Central memory CD8-positive, alpha-beta T cell (primary cell): ENCODE measurements around the gene MYL6B.

ENCODE experiments used
- ATAC-seq: fragments of 150-1000 bp; cut with Tn5 transposase; replicated peaks from 2 replicates; pipeline ENCODE4 v1.10.0; 2022; ENCODE audit warnings: mild to moderate bottlenecking, moderate FRiP score, moderate number of reproducible peaks; ENCODE audit not compliant: poor library complexity, severe bottlenecking; ENCODE audit errors: extremely low read depth
- DNase-seq, 2 donors: peaks; one replicate each; pipeline ENCODE4 v3.0.0; 2021; ENCODE audit warnings: low spot score in 2 of 2
- H3K27ac Mint-ChIP-seq: one replicate; pipeline ENCODE4 v1.8.0; 2022; ENCODE audit warnings: low read depth, mild to moderate bottlenecking, moderate library complexity, mixed read lengths
- H3K27me3 Mint-ChIP-seq: one replicate; pipeline ENCODE4 v1.8.0; 2022; ENCODE audit warnings: mixed read lengths
- H3K36me3 Mint-ChIP-seq: one replicate; pipeline ENCODE4 v1.8.0; 2022; ENCODE audit warnings: mild to moderate bottlenecking, moderate library complexity, mixed read lengths; ENCODE audit not compliant: insufficient read depth
- H3K4me1 Mint-ChIP-seq: one replicate; pipeline ENCODE4 v1.8.0; 2022; ENCODE audit warnings: mixed read lengths
- H3K4me3 Mint-ChIP-seq: one replicate; pipeline ENCODE4 v1.8.0; 2022; ENCODE audit warnings: mild to moderate bottlenecking, moderate library complexity, mixed read lengths
- H3K9me3 Mint-ChIP-seq: one replicate; pipeline ENCODE4 v1.8.0; 2022; ENCODE audit warnings: mixed read lengths

The MYL6B gene

GRCh38 chr12:56159482-56160192 is 7.2 kb downstream of the MYL6B start:
- Mint-ChIP-seq H3K36me3 (peaks cover 49% of the 10 kb centered on the region), H3K4me1 (peaks cover 54% of the 10 kb centered on the region)
- no peak for DNase-seq

DNA sequence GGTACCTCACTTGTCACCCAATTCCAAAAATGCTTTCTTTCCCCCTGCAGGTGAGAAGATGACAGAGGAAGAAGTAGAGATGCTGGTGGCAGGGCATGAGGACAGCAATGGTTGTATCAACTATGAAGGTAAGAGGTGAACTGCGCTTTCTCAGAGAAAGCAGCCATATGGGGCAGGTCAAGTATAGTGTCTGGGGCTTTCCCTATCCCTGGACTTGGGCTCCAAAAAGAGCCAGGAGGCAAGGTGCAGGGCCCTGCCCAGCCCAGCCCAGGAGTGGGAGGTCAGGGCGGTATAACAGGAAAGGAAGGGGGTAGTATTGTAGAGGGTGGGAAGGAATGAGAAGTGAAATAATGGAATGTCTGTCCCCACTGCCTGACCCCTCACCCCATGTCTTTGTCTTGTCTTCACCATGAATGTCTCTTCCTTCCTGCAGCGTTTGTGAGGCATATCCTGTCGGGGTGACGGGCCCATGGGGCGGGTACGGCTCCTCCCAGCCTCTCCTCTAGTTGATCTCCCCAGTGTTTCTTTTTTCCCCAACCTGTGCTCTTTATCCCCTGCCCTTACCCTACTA is 7.9 kb downstream of the MYL6B start:
- Mint-ChIP-seq H3K4me1 (peaks cover 54% of the 10 kb centered on the region), H3K36me3 (peaks cover 54% of the 10 kb centered on the region), H3K4me3 (peak overlapping the region; percentile 94), H3K27me3 (no peaks in the 10 kb centered on the region), H3K9me3 (no peaks in the 10 kb centered on the region), H3K27ac (peak overlapping the region; percentile 94)
- ATAC-seq = peak; percentile 52
- peak in 1 of 2 donors; percentile 41 for DNase-seq

More at GRCh38 chr12:56159482-56160192, 7.2 kb downstream of the MYL6B start:
- Mint-ChIP-seq H3K9me3 (no peaks in the 10 kb centered on the region), H3K4me3 (peak overlapping the region; percentile 94), H3K27ac (peak overlapping the region; percentile 94), H3K27me3 (no peaks in the 10 kb centered on the region)
- no peak for ATAC-seq

- Mint-ChIP-seq H3K4me3 (peak overlapping the region; percentile 94), H3K9me3 (no peaks in the 10 kb centered on the region), H3K27me3 (no peaks in the 10 kb centered on the region), H3K4me1 (peaks cover 54% of the 10 kb centered on the region), H3K36me3 (peaks cover 62% of the 10 kb centered on the region), H3K27ac (peak overlapping the region; percentile 94)
- ATAC-seq (no peak), DNase-seq (no peak)
These were observed 8.7 kb downstream of the MYL6B start for GRCh38 chr12:56160894-56161689.

DNA sequence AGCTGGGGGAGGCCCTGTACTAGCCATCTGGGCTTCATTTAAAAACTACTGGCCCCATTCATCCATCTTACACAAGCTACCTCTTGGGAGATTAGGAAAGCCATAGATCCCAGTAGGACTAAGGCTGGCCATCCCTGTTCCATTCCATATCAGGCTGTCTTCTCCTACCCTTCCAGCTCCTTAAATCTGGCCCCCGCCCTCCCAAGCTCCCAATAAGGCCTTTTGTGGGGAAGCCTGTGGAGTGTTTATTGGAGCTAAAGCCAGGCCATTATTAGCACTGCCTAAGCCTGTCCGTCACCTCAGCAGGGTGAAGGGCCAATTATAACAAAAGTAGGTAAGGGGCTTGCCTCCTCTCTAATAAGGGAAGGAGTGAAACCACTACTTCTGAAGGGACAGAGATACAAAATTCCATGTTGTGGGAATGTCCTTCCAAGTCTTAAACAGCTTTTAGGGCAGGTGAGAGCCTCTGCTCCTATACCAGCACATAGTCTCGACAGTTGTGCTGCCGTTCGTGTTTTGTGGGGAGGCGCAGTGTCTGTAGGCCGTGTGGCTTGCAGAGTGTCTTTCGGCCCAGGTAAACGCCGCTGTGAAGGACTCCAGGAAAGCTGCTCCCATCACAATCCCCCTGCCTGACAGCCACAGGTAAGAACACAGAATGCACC is 9.4 kb downstream of the MYL6B start:
- peak overlapping the region; percentile 94 for H3K4me3 Mint-ChIP-seq
- peaks cover 54% of the 10 kb centered on the region for H3K4me1 Mint-ChIP-seq
- H3K27me3 Mint-ChIP-seq = no peaks in the 10 kb centered on the region
- no peak for ATAC-seq
- peaks cover 66% of the 10 kb centered on the region for H3K36me3 Mint-ChIP-seq
- no peak for DNase-seq
- H3K27ac Mint-ChIP-seq = peak overlapping the region; percentile 94
- H3K9me3 Mint-ChIP-seq = no peaks in the 10 kb centered on the region

- ATAC-seq (no peak), DNase-seq (no peak)
- H3K27me3 Mint-ChIP-seq = no peaks in the 10 kb centered on the region
- H3K9me3 Mint-ChIP-seq = no peaks in the 10 kb centered on the region
- H3K36me3 Mint-ChIP-seq = peaks cover 70% of the 10 kb centered on the region
- no peak overlapping the region for H3K4me3 Mint-ChIP-seq
- peaks cover 49% of the 10 kb centered on the region for H3K4me1 Mint-ChIP-seq
- H3K27ac Mint-ChIP-seq = peak overlapping the region; percentile 77
These were observed 10.3 kb downstream of the MYL6B start for GRCh38 chr12:56162468-56163290.

- peaks cover 42% of the 10 kb centered on the region for H3K4me1 Mint-ChIP-seq
- H3K27ac Mint-ChIP-seq = peak overlapping the region; percentile 77
- no peaks in the 10 kb centered on the region for H3K27me3 Mint-ChIP-seq
- no peak for ATAC-seq
- H3K9me3 Mint-ChIP-seq = no peaks in the 10 kb centered on the region
- H3K36me3 Mint-ChIP-seq = peaks cover 75% of the 10 kb centered on the region
- DNase-seq = no peak
- H3K4me3 Mint-ChIP-seq = peak overlapping the region; percentile 25
These were observed 11.4 kb downstream of the MYL6B start for GRCh38 chr12:56163533-56164344.

- no peak for ATAC-seq
- H3K4me1 Mint-ChIP-seq = peaks cover 36% of the 10 kb centered on the region
- peak overlapping the region; percentile 77 for H3K27ac Mint-ChIP-seq
- peak overlapping the region; percentile 25 for H3K4me3 Mint-ChIP-seq
- H3K9me3 Mint-ChIP-seq = no peaks in the 10 kb centered on the region
- no peaks in the 10 kb centered on the region for H3K27me3 Mint-ChIP-seq
- no peak for DNase-seq
- H3K36me3 Mint-ChIP-seq = peaks cover 78% of the 10 kb centered on the region
These were observed 11.9 kb downstream of the MYL6B start for GRCh38 chr12:56164345-56164729.

- no peaks in the 10 kb centered on the region for H3K9me3 Mint-ChIP-seq
- H3K36me3 Mint-ChIP-seq = peaks cover 79% of the 10 kb centered on the region
- no peak overlapping the region for H3K27ac Mint-ChIP-seq
- H3K4me1 Mint-ChIP-seq = peaks cover 26% of the 10 kb centered on the region
- DNase-seq (no peak), ATAC-seq (no peak)
- H3K4me3 Mint-ChIP-seq = no peak overlapping the region
- H3K27me3 Mint-ChIP-seq = no peaks in the 10 kb centered on the region
These were observed 13.0 kb downstream of the MYL6B start for GRCh38 chr12:56165369-56165768.

GRCh38 chr12:56169229-56169759 is 16.9 kb downstream of the MYL6B start:
- Mint-ChIP-seq H3K36me3 (peaks cover 85% of the 10 kb centered on the region), H3K27ac (peak overlapping the region; percentile 58), H3K4me1 (peaks cover 7% of the 10 kb centered on the region), H3K9me3 (no peaks in the 10 kb centered on the region), H3K27me3 (no peaks in the 10 kb centered on the region), H3K4me3 (no peak overlapping the region)
- DNase-seq (no peak), ATAC-seq (no peak)

- DNase-seq (no peak), ATAC-seq (no peak)
- Mint-ChIP-seq H3K4me1 (peaks cover 6% of the 10 kb centered on the region), H3K27ac (no peak overlapping the region), H3K9me3 (no peaks in the 10 kb centered on the region), H3K4me3 (no peak overlapping the region), H3K27me3 (no peaks in the 10 kb centered on the region), H3K36me3 (peaks cover 78% of the 10 kb centered on the region)
These were observed 20.5 kb downstream of the MYL6B start for GRCh38 chr12:56172839-56173238.

- no peaks in the 10 kb centered on the region for H3K27me3 Mint-ChIP-seq
- DNase-seq = no peak
These were observed 26.0 kb downstream of the MYL6B start for GRCh38 chr12:56178347-56178746.

More at GRCh38 chr12:56178347-56178746, 26.0 kb downstream of the MYL6B start:
- peaks cover 74% of the 10 kb centered on the region for H3K36me3 Mint-ChIP-seq
- H3K9me3 Mint-ChIP-seq = no peaks in the 10 kb centered on the region
- peaks cover 4% of the 10 kb centered on the region for H3K4me1 Mint-ChIP-seq
- H3K4me3 Mint-ChIP-seq = no peak overlapping the region
- ATAC-seq = no peak
- no peak overlapping the region for H3K27ac Mint-ChIP-seq
